ENCODE data around the gene GART. TPM values are rescaled to one million over a fixed set of nuclear protein-coding genes. Genes with fewer than 3 reads are reported as not detected.

Gene GART
- total RNA-seq, 2 experiments from 2014 or later = 104 to 198 TPM

DNA sequence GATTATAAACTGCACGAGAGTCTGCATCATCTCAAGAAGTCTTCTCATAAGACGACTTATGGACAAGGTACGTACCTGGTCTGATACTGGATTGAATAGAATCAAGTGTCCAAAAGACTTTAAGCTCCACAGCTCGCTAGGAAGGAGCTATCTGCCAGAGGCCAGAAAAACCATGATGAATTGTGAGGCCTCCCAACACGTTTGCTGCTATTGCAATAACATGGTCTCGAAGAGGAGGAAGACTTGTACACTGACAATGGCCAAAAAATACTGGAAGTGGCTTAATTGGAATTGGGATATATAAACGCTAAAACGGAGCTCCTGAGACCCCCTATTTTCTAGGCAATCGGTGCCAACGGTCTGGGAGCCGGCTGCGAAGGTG lies 50.9 kb downstream of the GART start:
- no peaks in the 10 kb centered on the region for H3K9me3 ChIP-seq (ENCODE audit: low read length)
- TF ChIP-seq, protein P1, sequence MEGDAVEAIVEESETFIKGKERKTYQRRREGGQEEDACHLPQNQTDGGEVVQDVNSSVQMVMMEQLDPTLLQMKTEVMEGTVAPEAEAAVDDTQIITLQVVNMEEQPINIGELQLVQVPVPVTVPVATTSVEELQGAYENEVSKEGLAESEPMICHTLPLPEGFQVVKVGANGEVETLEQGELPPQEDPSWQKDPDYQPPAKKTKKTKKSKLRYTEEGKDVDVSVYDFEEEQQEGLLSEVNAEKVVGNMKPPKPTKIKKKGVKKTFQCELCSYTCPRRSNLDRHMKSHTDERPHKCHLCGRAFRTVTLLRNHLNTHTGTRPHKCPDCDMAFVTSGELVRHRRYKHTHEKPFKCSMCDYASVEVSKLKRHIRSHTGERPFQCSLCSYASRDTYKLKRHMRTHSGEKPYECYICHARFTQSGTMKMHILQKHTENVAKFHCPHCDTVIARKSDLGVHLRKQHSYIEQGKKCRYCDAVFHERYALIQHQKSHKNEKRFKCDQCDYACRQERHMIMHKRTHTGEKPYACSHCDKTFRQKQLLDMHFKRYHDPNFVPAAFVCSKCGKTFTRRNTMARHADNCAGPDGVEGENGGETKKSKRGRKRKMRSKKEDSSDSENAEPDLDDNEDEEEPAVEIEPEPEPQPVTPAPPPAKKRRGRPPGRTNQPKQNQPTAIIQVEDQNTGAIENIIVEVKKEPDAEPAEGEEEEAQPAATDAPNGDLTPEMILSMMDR (conservative IDR thresholded peaks at IDR 0.05; ENCODE audit: low read length) = no peak
- TF ChIP-seq EZH2phosphoT487 (IDR thresholded peaks at IDR 0.05; ENCODE audit: borderline replicate concordance, low read depth, low read length) = no peak
- H3K4me2 ChIP-seq (ENCODE audit: low read length) = peak overlapping the region; percentile 78
- DNase-seq (ENCODE audit: low spot score) = peak; percentile 17
- no peaks in the 10 kb centered on the region for H3K79me2 ChIP-seq (ENCODE audit: insufficient read depth, low read depth, low read length)
- H4K20me1 ChIP-seq (ENCODE audit: insufficient read depth, low read length) = no peaks in the 10 kb centered on the region
- ChIA-PET CTCF (ENCODE audit: unreplicated experiment) (interaction anchor here (0.6 to 1.0 kb wide), 3 partner anchors 11 to 115 kb away, joined by 3 to 5 read pairs (median 3); partner anchors contain the start of genes SON and TMEM50B), POLR2A (interaction anchor here (0.6 to 4.4 kb wide), 9 partner anchors 10 to 784 kb away, joined by 3 to 43 read pairs (median 4); partner anchors contain the start of genes DONSON, SON and TMEM50B)
- no TSS peak for BruUV-seq (replicated peaks)
- peak overlapping the region; percentile 89 for H2AFZ ChIP-seq (ENCODE audit: low read length)
- H3K9me2 ChIP-seq (ENCODE audit: insufficient read depth, low read length) = no peaks in the 10 kb centered on the region
- H3K4me3 ChIP-seq (ENCODE audit: low read depth, low read length, poor library complexity, severe bottlenecking) = peak overlapping the region; percentile 72
- no peaks in the 10 kb centered on the region for H3K36me3 ChIP-seq (ENCODE audit: insufficient read depth, low read length)
- intact Hi-C loops (cut with micrococcal nuclease; ENCODE audit: unreplicated experiment) = loop anchor here (5.0 kb wide), 1 partner anchor 51 kb away; the partner anchor contains the start of genes GART and SON
- H3K4me1 ChIP-seq (ENCODE audit: insufficient read depth, low read length, poor library complexity, severe bottlenecking) = peaks cover 11% of the 10 kb centered on the region
- no peak overlapping the region for H3K27ac ChIP-seq (ENCODE audit: low read depth, low read length, poor library complexity, severe bottlenecking)

DNA sequence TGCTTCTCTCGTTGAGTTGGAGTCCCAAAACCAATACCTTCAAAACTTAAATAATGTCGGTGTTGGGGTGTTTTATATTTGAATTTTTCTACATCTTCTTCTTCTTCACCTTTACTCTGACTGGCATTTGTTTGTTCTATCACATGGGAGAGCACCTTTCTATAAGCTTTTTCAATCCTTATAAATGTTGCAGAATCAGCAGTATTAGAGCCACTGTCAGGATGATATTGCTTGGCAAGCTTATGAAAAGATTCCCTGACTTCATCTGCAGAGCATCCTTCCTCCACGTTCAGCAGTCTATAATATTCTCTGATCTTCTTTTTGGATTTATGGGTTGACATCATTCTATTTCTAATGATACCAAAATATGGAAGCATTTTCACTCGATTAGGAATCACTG lies 53.0 kb downstream of the GART start:
- POLR2A ChIA-PET = interaction anchor here (4.4 kb wide), 1 partner anchor 8 kb away, joined by 43 read pairs; the partner anchor contains the start of gene TMEM50B
- no peaks in the 10 kb centered on the region for H3K9me2 ChIP-seq (ENCODE audit: insufficient read depth, low read length)
- no TSS peak for BruUV-seq (replicated peaks)
- H3K36me3 ChIP-seq (ENCODE audit: insufficient read depth, low read length) = no peaks in the 10 kb centered on the region
- no peaks in the 10 kb centered on the region for H3K9me3 ChIP-seq (ENCODE audit: low read length)
- no peak for TF ChIP-seq EZH2phosphoT487 (IDR thresholded peaks at IDR 0.05; ENCODE audit: borderline replicate concordance, low read depth, low read length)
- TF ChIP-seq, protein P1 (conservative IDR thresholded peaks at IDR 0.05; ENCODE audit: low read length) = no peak
- CTCF ChIA-PET (ENCODE audit: unreplicated experiment) = interaction anchor here (0.6 kb wide), 1 partner anchor 9 kb away, joined by 4 read pairs; the partner anchor contains the start of gene TMEM50B
- no peak overlapping the region for H3K4me3 ChIP-seq (ENCODE audit: low read depth, low read length, poor library complexity, severe bottlenecking)
- intact Hi-C loops (cut with micrococcal nuclease; ENCODE audit: unreplicated experiment) = no loop called here
- no peaks in the 10 kb centered on the region for H3K79me2 ChIP-seq (ENCODE audit: insufficient read depth, low read depth, low read length)
- H3K27ac ChIP-seq (ENCODE audit: low read depth, low read length, poor library complexity, severe bottlenecking) = no peak overlapping the region
- H4K20me1 ChIP-seq (ENCODE audit: insufficient read depth, low read length) = no peaks in the 10 kb centered on the region
- no peak overlapping the region for H2AFZ ChIP-seq (ENCODE audit: low read length)
- peaks cover 11% of the 10 kb centered on the region for H3K4me1 ChIP-seq (ENCODE audit: insufficient read depth, low read length, poor library complexity, severe bottlenecking)
- DNase-seq (ENCODE audit: low spot score) = no peak
- H3K4me2 ChIP-seq (ENCODE audit: low read length) = no peak overlapping the region

DNA sequence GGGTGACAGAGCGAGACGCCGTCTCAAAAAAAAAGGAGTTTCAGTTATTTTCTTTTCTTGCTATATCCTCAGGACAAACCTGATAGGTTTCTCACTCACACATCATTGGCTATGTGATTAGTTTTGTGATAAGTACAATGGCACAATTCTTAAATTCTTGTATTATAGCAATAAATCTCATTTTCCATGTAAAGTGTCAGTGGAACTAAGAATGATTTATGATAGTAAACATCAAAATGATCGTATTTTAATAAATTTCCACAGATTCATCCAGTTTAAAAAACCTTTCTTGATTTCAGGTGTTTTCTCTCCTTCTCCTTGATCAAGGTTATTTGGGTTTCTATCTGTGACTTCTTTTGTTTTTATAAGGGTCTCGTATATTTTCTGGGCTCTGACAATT lies 53.9 kb downstream of the GART start:
- H2AFZ ChIP-seq (ENCODE audit: low read length) = no peak overlapping the region
- H3K36me3 ChIP-seq (ENCODE audit: insufficient read depth, low read length) = no peaks in the 10 kb centered on the region
- ChIA-PET POLR2A (no interaction called here), CTCF (ENCODE audit: unreplicated experiment) (no interaction called here)
- H4K20me1 ChIP-seq (ENCODE audit: insufficient read depth, low read length) = no peaks in the 10 kb centered on the region
- no peak for DNase-seq (ENCODE audit: low spot score)
- TF ChIP-seq, protein P1 (conservative IDR thresholded peaks at IDR 0.05; ENCODE audit: low read length) = no peak
- TF ChIP-seq EZH2phosphoT487 (IDR thresholded peaks at IDR 0.05; ENCODE audit: borderline replicate concordance, low read depth, low read length) = no peak
- H3K4me2 ChIP-seq (ENCODE audit: low read length) = no peak overlapping the region
- no peaks in the 10 kb centered on the region for H3K9me2 ChIP-seq (ENCODE audit: insufficient read depth, low read length)
- H3K79me2 ChIP-seq (ENCODE audit: insufficient read depth, low read depth, low read length) = no peaks in the 10 kb centered on the region
- no peak overlapping the region for H3K27ac ChIP-seq (ENCODE audit: low read depth, low read length, poor library complexity, severe bottlenecking)
- intact Hi-C loops (cut with micrococcal nuclease; ENCODE audit: unreplicated experiment) = no loop called here
- peaks cover 11% of the 10 kb centered on the region for H3K4me1 ChIP-seq (ENCODE audit: insufficient read depth, low read length, poor library complexity, severe bottlenecking)
- no peak overlapping the region for H3K4me3 ChIP-seq (ENCODE audit: low read depth, low read length, poor library complexity, severe bottlenecking)
- H3K9me3 ChIP-seq (ENCODE audit: low read length) = no peaks in the 10 kb centered on the region
- no TSS peak for BruUV-seq (replicated peaks)

All from OCI-LY7 (cell line).